Stimulated activated CD8-positive, alpha-beta memory T cell treated with anti-CD3 and anti-CD28 coated beads, Interleukin-7, amount 100 ng/mL, for 1 hour (primary cell): Measurements from ENCODE around the gene SENP7.
A peak's percentile ranks its signal among the peaks of the same experiment; 100 is the strongest.
"Not testable (repeated sequence)": the region's sequence is repeated elsewhere in the genome, so short reads cannot be mapped to it uniquely, and the experiment has no call there.

Source experiments
- DNase-seq, 2 donors: peaks; one replicate each; pipeline ENCODE4 v3.0.0-alpha.2; 2020; ENCODE audit warnings: low read depth in 2 of 2

Gene SENP7

DNA sequence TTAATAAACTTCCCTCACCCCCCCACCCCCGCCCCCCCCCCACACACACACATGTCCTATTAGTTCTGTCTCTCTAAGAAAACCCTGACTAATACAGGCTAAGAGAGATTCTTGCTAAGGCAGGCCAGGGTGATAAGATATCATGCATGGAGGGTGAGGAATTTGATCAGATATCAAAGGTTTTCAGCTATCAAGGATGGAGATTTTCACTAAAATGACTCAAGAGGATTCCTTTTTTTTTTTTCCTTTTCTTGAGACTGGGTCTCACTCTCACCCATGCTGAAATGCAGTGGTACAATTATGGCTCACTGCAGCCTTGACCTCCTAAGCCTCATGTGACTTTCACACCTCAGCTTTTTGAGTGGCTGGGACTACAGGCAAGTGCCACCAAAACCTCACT lies 14.9 kb upstream of the SENP7 start:
- no peak for DNase-seq

DNA sequence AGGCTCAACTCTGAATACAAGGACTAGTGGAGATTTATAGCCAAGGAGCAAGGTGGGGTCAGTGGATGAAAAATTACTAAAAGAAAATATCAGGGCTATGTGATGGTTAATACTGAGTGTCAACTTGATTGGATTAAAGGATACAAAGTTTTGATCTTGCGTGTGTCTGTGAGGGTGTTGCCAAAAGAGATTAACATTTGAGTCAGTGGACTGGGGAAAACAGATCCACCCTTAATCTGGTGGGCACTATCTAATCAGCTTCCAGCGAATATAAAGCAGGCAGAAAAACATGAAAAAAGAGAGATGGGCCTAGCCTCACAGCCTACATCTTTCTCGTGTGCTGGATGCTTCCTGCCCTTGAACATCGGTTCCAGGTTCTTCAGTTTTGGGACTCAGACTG lies 14.4 kb upstream of the SENP7 start:
- no peak for DNase-seq

DNA sequence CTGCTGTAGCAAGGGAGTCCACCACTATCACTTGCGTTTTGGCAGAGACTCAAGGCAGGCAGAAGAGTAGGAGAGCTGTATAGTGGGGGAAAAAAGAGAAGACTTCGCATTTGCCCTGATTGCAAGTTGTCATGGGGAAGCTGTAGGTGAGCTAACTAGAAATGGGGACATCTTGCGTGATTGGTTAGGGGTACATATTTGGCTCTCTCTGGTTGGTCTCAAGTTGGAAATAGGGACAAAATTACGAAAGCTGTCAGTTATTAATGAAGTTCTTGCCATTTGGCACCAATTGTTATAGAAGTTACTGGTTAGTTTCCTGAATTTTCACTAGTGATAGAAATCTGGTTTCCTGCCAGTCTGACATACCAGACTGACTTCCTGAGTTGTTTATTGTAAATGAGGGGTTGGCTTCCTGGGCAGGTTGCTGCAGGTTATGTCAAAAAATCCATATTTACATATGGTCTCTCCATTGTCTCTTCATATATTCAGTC lies 8.2 kb upstream of the SENP7 start:
- DNase-seq: no peak

DNA sequence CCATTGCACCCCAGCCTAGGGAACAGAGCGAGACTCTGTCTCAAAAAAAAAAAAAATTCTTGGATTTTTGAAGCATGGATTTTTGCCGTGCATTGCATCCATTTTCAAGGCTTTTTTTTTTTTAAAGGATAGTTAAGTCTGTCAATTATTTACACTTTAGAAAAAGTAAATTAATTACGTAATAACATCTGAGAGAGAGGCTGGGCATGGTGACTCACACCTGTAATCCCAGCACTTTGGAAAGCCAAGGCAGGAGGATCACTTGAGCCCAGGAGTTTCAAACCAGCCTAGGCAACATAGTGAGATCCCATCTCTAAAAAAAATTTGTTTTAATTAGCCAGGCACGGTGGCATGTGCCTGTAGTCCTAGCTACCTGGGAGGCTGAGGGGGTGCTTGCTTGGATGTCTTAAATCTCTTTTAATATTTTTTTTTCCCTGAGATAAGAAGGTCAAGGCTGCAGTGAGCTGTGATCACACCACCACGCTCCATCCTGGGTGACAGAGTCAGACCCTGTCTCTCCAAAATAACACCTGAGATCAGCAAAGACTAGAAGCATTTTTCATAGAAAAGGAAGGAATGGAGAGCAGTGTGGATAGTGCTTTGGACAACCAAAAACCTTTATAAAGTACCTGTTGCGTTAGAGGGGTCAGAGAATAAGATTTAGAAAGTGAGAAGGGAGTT lies 6.8 kb upstream of the SENP7 start:
- no peak for DNase-seq

DNA sequence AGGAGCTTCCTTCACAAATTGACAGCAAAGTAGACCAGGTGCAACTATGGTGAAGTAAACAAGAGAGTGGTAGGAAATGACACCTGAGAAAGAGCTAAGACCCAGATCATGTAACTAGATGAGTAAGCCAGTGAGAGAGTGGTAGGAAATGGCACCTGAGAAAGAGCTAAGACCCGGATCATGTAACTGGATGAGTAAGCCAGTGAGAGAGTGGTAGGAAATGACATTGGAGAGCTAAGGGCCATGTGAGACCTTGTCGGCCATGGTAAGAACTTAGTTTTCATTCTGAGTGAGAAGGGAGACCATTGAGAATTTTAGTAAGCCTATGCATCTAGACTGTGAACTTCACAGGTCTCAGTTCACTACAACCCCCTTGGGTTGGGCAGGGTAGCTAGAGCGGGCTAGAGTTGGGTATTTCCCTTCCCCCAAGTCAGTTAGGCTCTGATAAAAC lies 5.4 kb upstream of the SENP7 start:
- DNase-seq: no peak

DNA sequence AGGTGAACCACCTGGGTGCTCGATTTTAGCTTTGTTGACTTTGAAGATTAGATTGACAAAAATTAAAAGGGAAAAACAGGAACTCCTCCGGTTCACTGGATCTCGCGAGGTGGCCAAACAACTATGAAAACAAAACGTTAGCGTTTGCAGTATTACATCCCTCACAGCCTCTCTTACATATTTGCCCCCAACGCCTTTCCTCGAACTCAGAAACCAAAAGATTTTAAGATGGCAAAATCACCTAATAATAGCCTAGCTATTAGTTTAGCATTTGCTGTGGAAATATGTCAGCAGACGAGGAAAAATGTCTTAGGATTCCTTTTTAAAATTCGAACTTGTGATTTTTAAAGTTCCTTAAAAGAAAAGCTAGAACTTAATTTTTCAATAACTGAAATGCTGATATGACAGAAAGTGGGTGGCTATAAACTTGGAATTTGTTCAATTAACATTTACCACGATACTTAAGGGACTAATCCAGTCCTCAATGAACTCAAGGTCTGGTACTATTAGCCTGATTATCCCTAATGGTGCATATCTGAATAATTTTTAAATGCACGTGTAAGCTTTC lies 491 bp upstream of the SENP7 start:
- DNase-seq: no peak

DNA sequence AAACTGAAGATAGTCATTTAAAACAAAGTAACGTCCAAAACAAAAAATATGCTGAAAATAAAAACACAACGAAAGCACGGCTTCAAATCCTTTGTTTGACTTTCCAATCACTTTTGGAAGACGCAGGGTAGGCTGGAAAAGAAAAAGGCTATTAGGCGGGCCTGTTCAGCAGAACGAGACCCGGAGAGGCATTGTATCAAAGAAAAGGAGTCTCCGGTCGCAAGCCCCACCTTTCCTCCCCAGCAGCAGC lies 691 bp downstream of the SENP7 start:
- DNase-seq: no peak

DNA sequence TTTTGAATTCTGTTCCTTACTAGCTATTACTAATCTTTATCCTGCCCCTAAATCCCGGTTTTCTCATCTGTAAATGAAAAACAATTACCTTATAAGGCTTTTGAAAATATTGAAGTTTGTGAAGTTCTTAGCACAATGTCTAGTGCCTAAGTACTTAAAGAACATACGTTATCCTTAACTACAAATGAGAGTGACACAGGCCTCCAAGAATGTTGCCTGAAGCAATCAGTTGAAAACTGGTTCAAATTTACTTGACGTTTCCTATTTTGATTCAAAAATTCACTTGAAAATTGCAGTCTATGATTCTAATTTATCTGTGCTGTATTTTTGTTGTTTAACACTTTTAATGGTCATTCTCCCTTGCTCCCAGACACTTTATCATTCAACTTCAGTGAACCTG lies 3.2 kb downstream of the SENP7 start:
- no peak for DNase-seq

DNA sequence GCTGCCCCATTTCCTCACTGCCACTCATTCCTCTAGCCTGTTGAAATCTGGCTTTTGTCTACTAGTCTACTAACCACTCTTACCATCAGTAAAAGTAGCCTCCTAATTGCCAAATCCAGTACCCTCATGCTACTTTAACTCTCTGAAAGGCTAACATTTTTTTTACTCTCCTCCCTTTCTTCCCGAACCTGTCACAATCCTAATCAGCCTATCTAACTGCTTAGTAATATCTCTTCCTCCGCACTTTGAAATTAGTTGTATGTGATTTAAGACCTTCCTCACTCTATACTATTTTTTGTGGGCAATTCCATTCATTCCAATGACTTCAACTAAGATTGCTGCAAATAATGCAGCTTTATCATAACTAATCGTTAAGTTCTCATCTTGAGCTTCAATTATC lies 3.7 kb downstream of the SENP7 start:
- no peak for DNase-seq

DNA sequence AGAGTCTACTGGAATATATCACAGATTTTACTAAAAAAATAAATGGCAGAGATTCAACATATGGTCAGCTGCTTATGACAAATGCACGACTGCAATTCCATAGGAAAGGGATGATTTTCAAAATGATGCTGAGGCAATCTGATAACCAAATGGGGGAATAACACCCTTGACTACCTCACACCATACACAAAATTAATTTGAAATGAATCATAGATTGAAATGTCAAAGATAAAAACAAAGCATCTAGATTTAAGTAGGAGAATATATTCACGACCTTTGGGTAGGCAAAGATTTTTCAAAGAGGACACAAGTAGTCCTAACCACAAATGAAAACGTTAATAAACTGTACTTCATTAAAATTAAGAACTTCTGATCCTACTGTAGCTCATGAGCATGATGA lies 11.2 kb downstream of the SENP7 start:
- DNase-seq: no peak

DNA sequence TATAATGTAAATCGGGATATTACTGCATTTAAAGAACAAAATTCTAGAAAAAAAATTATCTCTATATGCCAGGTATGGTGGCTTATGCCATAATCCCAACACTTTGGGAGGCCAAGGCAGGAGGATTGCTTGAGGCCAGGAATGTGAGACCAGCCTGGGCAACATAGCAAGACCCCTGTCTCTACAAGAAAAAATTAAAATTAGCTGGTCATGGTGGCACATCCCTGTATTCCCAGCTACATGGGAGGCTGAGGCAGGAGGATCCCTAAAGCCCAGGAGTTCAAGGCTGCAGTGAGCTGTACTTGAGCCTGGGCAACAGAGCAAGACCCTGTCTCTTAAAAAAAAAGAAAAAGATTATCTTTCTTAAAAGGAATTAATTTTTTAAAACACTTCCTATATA lies 12.8 kb downstream of the SENP7 start:
- no peak for DNase-seq

DNA sequence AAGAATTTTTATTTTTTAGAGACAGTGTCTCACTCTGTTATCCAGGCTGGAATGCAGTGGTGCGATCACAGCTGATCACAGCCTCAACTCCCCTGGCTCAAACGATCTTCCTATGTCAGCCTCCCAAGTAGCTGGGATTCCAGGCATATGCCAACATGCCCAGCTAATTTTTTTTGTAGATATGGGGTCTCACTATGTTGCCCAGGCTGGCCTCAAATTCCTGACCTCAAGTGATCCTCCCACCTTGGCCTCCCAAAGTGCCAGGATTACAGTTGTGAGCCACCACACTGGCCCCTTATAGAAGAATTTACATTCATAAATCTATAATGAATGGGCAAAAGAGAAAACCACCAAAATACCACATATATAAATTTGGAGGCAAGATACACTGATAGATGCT lies 15.2 kb downstream of the SENP7 start:
- no peak for DNase-seq

DNA sequence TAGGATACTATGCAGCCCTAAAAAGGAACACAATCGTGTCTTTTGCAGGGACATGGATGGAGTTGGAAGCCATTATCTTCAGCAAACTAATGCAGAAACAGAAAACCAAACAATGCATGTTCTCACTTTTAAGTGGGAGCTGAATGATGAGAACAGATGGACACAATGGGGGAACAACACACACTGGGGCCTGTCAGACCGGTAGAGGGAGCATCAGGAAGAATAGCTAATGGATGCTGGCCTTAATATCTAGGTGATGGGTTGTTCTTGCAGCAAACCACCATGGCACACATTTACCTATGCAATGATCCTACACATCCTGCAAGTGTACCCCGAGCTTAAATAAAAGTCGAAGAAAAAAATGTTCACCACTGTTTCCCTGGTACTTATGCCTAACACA lies 17.5 kb downstream of the SENP7 start:
- no peak for DNase-seq

DNA sequence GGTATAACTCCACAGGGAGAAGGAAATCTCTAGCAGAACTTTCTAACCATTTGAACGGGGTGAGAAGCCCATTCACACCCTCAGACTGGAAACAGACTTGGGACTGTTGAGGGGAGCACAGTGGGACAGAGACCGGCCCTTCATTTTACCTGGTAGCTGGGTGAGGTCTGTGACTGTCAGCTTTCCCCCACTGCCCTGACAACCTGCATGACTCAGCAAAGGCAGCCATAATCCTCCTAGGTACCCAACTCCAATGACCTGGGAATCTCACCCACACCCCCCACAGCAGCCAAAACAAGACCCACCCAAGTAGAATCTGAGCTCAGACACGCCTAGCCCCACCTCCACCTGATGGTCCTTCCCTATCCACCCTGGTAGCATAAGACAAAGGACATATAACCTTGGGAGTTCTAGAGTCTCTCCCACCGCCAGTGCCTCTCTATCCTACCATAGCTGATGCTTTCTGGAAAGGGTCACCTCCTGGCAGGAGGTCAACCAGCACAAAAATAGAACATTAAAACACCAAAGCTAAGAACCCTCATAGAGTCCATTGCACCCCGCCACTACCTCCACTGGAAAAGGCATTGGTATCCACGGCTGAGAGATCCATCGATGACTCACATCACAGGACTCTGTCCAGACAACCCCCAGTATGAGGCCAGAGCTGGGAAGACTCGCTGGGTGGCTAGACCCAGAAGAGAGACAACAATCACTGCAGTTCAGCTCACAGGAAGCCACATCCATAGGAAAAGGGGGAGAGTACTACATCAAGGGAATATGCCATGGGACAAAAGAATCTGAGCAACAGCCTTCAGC lies 28.0 kb downstream of the SENP7 start:
- no peak for DNase-seq

DNA sequence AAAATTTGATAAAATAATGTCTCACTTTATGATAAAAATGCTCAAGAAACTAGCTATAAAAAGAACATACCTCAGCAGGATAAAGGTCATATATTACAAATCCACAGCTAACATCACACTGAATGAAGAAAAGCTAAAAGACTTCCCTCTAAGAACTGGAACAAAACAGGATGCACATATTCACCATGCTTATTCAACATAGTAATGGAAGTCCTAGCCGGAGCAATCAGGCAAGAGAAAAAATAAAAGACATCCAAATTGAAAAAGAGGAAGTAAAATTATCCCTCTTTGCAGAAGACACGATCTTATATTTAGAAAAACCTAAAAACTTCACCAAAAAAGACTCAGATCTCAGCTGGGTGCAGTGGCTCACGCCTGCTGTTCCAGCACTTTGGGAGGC lies 34.0 kb downstream of the SENP7 start:
- no peak for DNase-seq

DNA sequence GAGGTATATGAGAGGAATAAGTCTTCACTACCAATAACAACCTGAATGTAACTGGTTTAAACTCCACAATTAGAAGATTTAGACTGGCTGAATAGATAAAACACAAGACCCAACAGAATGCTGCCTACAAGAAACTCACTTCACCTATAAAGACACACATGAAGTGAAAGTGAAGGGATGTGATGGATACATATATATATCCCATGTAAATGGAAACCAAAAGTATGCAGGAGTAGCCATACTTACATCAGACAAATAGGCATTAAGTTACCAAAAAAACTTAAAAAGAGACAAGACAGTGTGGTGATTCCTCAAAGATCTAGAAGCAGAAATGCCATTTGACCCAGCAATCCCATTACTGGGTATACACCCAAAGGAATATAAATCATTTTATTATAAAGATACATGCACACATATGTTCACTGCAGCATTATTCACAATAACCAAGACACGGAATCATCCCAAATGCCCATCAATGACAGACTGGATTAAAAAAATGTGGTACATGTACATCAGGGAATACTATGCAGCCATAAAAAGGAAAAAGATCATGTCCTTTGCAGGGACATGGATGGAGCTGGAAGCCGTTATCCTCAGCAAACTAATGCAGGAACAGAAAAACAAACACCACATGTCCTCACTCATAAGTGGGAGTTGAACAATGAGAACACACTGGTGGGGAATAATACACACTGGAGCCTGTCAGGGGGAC lies 38.0 kb downstream of the SENP7 start:
- DNase-seq: not testable (repeated sequence)

DNA sequence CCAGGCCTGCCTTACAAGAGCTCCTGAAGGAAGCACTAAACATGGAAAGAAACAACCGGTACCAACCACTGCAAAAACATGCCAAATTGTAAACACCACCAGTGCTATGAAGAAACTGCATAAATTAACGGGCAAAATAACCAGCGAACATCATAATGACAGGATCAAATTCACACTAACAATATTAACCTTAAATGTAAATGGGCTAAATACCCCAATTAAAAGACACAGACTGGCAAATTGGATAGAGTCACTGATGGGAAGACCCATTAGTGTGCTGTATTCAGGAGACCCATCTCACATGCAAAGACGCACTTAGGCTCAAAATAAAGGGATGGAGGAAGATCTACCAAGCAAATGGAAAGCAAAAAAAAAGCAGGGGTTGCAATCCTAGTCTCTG lies 44.3 kb downstream of the SENP7 start:
- not testable (repeated sequence) for DNase-seq

DNA sequence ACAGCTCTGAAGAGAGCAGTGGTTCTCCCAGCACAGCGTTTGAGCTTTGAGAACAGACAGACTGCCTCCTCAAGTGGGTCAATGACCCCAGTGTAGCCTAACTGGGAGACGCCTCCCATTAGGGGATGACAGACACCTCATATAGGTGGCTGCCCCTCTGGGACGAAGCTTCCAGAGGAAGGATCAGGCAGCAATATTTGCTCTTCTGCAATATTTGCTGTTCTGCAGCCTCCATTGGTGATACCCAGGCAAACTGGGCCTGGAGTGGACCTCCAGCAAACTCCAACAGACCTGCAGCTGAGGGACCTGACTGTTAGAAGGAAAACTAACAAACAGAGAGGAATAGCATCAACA lies 45.7 kb downstream of the SENP7 start:
- not testable (repeated sequence) for DNase-seq

DNA sequence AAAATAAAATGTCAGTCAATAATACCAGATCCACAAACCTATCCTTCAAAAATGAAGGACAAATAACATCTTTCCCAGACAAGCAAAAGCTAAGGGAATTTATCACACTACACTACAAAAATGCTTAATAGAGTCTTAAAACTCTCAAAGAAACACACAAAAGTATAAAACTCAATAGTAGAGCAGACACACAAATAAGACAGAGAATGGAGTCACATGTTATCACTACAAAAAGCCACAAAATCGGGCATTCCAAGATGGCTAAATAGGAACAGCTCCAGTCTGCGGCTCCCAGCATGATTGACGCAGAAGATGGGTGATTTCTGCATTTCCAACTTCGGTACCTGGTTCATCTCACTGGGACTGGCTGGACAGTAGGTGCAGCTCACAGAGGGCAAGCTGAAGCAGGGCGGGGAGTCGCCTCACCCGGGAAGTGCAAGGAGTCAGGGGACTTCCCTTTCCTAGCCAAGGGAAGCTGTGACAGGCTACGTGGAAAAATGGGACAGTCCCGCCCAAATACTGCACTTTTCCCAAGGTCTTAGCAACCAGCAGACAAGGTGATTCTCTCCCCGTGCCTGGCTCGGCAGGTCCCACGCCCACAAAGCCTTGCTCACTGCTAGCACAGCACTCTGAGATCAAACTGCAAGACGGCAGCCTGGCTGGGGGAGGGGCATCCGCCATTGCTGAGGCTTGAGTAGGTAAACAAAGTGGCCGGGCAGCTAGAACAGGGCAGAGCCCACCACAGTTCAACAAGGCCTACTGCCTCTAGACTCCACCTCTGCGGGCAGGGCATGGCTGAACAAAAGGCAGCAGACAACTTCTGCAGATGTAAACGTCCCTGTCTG lies 46.3 kb downstream of the SENP7 start:
- DNase-seq: peak in 1 of 2 donors; percentile 2

DNA sequence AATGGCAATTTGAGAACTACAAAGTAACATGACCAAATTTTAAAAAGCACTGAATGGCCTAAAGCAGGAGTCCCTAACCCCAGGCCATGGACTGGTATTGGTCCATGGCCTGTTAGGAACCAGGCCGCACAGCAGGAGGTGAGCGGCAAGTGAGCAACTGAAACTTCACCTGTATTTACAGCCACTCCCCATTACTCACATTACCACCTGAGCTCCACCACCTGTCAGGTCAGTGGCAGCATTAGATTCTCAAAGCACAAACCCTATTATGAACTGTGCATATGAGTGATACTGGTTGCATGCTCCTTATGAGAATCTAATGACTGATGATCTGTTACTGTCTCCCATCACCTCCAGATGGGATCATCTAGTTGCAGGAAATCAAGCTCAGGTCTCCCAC lies 48.8 kb downstream of the SENP7 start:
- no peak for DNase-seq

DNA sequence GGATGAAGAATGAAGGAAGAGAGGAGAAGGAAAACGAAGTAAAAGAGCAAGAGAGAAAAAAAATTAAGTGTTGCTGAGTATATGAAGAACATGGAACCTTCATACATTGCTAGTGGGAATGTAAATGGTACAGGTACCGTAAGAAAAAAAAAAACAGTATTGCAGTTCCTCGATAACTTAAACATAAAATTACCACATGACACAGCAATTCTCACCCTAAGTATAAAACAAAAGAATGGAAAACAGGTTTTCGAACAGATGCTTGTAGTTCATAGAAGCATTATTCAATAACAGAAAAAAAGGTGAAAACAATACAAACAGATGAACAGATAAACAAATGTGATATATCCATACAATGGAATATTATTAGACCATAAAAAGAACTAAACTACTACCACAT lies 51.6 kb downstream of the SENP7 start:
- no peak for DNase-seq

DNA sequence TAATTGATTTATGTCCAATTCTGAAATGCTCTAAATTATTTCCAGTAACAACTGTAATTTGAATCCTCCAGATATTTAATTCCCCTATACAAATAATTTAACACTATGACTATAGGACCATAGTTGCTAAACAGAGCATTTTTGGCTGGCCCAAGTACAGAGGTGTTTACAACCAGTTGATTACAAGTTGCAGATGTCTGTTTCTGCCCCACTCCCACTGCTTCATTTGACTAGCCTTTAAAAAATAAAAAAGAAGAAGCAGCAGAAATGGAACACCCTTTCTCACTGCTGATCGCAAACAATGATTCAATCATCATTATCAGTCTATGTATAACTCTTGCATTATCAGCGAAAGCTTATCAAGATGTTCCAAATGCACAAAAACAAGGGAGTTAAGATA lies 54.6 kb downstream of the SENP7 start:
- DNase-seq: no peak
